Neural progenitor cell (in vitro differentiated cells): ENCODE results near the gene FIBP.

Experiments used
- EZH2 ChIP-seq: fragments of 200-600 bp; sonication (generic); IDR thresholded peaks from 2 replicates; pipeline ENCODE4 v1.6.1; 2017; ENCODE audit warnings: antibody characterized with exemption, mild to moderate bottlenecking, moderate library complexity
- EZH2phosphoT487 ChIP-seq: fragments of 200-600 bp; sonication (generic); IDR thresholded peaks from 2 replicates; pipeline ENCODE4 v1.6.1; 2017; ENCODE audit warnings: antibody characterized with exemption
- TF ChIP-seq, protein P1 (sequence below): fragments of 200-600 bp; sonication (generic); IDR thresholded peaks from 2 replicates; pipeline ENCODE4 v1.5.1; 2017; ENCODE audit warnings: antibody characterized with exemption, mild to moderate bottlenecking

DNA sequence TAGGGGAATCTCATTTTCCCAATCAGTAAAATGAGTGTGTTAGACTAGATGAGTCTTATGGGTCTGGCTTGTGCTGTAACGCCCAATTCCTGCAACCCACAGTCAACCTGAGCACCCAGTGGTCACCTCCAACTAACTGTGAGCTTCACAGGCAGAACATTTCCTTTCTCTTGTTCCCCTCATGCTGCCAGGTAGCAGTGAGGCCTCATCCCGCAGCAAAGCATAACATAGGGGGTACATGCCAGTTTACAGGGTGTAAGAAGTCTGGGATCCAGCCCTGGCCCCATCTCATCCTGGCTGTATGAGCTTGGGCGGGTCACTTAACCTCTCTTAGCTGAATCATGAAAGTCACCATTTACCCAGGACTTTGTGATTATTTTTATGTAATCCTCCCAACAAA is 19.4 kb downstream of the FIBP start:
- TF ChIP-seq, protein P1, sequence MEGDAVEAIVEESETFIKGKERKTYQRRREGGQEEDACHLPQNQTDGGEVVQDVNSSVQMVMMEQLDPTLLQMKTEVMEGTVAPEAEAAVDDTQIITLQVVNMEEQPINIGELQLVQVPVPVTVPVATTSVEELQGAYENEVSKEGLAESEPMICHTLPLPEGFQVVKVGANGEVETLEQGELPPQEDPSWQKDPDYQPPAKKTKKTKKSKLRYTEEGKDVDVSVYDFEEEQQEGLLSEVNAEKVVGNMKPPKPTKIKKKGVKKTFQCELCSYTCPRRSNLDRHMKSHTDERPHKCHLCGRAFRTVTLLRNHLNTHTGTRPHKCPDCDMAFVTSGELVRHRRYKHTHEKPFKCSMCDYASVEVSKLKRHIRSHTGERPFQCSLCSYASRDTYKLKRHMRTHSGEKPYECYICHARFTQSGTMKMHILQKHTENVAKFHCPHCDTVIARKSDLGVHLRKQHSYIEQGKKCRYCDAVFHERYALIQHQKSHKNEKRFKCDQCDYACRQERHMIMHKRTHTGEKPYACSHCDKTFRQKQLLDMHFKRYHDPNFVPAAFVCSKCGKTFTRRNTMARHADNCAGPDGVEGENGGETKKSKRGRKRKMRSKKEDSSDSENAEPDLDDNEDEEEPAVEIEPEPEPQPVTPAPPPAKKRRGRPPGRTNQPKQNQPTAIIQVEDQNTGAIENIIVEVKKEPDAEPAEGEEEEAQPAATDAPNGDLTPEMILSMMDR: no peak
- TF ChIP-seq EZH2: no peak
- no peak for TF ChIP-seq EZH2phosphoT487
